SK-N-SH (cell line): ENCODE data around the gene CD86.

Experiments used
- CHD2 ChIP-seq: fragments of 150-350 bp; IDR thresholded peaks from 2 replicates; pipeline ENCODE4 v1.6.1; 2018; ENCODE audit warnings: low read length; ENCODE audit not compliant: partially characterized antibody
- GATA2 ChIP-seq: sonication (generic); formaldehyde crosslinking; IDR thresholded peaks from 2 replicates; pipeline ENCODE4 v1.5.0; 2020; ENCODE audit warnings: mild to moderate bottlenecking, missing genetic modification reagents
- JUND ChIP-seq: IDR thresholded peaks from 2 replicates; pipeline ENCODE4 v1.4.0; 2012
- NFIC ChIP-seq: IDR thresholded peaks from 2 replicates; pipeline ENCODE4 v1.4.0; 2012; ENCODE audit warnings: borderline replicate concordance
- POLR2AphosphoS5 ChIP-seq: IDR thresholded peaks from 2 replicates; pipeline ENCODE4 v1.6.1; 2012; ENCODE audit warnings: low read depth, low read length
- TF ChIP-seq, protein P1 (sequence below): fragments of 200-600 bp; sonication (generic); IDR thresholded peaks from 2 replicates; pipeline ENCODE4 v1.6.1; 2017; ENCODE audit warnings: antibody characterized with exemption, mild to moderate bottlenecking, moderate library complexity

DNA sequence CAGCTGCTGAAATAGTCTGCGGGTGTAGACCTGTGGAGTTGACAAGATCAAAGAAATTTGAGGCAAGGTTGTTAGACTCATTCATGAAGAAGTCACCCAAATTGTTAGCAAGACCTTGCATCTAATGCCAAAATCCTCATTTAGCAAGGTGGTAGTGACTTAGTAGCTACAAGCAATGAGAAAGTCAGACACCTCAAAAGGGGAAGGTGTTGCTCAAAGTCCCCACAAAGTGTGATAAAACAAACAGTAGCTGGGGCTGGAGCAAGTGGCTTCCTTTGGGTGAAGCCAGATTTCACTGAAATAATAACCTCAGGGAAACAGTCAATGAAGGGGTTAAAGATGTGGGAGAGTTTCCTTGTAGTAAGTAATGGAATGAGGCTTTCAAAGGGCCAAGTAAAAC is 44.9 kb downstream of the CD86 start:
- TF ChIP-seq, protein P1, sequence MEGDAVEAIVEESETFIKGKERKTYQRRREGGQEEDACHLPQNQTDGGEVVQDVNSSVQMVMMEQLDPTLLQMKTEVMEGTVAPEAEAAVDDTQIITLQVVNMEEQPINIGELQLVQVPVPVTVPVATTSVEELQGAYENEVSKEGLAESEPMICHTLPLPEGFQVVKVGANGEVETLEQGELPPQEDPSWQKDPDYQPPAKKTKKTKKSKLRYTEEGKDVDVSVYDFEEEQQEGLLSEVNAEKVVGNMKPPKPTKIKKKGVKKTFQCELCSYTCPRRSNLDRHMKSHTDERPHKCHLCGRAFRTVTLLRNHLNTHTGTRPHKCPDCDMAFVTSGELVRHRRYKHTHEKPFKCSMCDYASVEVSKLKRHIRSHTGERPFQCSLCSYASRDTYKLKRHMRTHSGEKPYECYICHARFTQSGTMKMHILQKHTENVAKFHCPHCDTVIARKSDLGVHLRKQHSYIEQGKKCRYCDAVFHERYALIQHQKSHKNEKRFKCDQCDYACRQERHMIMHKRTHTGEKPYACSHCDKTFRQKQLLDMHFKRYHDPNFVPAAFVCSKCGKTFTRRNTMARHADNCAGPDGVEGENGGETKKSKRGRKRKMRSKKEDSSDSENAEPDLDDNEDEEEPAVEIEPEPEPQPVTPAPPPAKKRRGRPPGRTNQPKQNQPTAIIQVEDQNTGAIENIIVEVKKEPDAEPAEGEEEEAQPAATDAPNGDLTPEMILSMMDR, result no peak
- TF ChIP-seq NFIC (no peak), GATA2 (no peak), POLR2AphosphoS5 (no peak), CHD2 (no peak), JUND (no peak)
